ENCODE data around the gene ZNF215.
"Not testable (repeated sequence)": the region's sequence is repeated elsewhere in the genome, so short reads cannot be mapped to it uniquely, and the experiment has no call there.

ZNF215 gene

GRCh38 chr11:6943131-6943530, 16.9 kb downstream of the ZNF215 start:
- DNase-seq, result no peak

GRCh38 chr11:6954248-6954647, 28.0 kb downstream of the ZNF215 start:
- DNase-seq, result not testable (repeated sequence)

GRCh38 chr11:6962141-6962540, 35.9 kb downstream of the ZNF215 start:
- DNase-seq, result no peak

GRCh38 chr11:6962673-6963072, 36.4 kb downstream of the ZNF215 start:
- no peak for DNase-seq

GRCh38 chr11:6968816-6969215, 42.6 kb downstream of the ZNF215 start:
- DNase-seq, result no peak

GRCh38 chr11:6969854-6970253, 43.6 kb downstream of the ZNF215 start:
- not testable (repeated sequence) for DNase-seq

- no peak for DNase-seq
Observed at GRCh38 chr11:6979365-6979764, 53.1 kb downstream of the ZNF215 start.

GRCh38 chr11:6986487-6986886, 60.3 kb downstream of the ZNF215 start:
- no peak for DNase-seq

- no peak for DNase-seq
Observed at GRCh38 chr11:6988506-6988905, 62.3 kb downstream of the ZNF215 start.

- no peak for DNase-seq
Observed at GRCh38 chr11:6991227-6991626, 65.0 kb downstream of the ZNF215 start.

- no peak for DNase-seq
Observed at GRCh38 chr11:6992026-6992425, 65.8 kb downstream of the ZNF215 start.

- no peak for DNase-seq
Observed at GRCh38 chr11:6992457-6993417, 66.5 kb downstream of the ZNF215 start.

- no peak for DNase-seq
Observed at GRCh38 chr11:6995703-6996102, 69.5 kb downstream of the ZNF215 start.

GRCh38 chr11:7004482-7004881, 78.3 kb downstream of the ZNF215 start:
- no peak for DNase-seq

Data from NCI-H1092 (cell line).